HG02571 (cell line): ENCODE measurements around the gene HIC1.

ENCODE experiments used
- ATAC-seq: cut with Tn5 transposase; IDR thresholded peaks from one replicate; pipeline ENCODE4 v1.9.1; 2021; ENCODE audit warnings: mild to moderate bottlenecking, moderate library complexity; ENCODE audit not compliant: unreplicated experiment

Gene HIC1

GRCh38 chr17:2044263-2044894 lies 10.5 kb upstream of the HIC1 start:
- no peak for ATAC-seq

GRCh38 chr17:2047590-2047989 lies 7.3 kb upstream of the HIC1 start:
- no peak for ATAC-seq

DNA sequence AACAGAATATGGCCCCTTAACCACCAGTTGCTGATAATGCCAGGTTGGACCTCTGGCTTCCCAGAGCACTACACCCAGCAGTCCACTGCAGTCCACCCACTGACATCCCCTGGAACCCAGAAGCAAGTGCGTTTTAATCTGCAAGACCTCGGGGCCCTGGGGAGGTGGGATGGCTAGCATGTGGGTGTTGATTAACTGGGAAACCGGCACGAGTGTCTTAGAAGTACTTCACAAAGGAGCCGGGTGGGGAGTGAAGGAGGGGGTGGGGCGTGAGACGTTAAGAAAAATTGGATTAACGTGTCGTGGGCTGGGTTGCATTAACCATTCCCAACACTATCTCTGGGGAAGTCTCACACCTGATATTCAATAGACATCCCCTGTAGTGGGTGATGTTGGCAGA lies 6.1 kb upstream of the HIC1 start:
- ATAC-seq: no peak

DNA sequence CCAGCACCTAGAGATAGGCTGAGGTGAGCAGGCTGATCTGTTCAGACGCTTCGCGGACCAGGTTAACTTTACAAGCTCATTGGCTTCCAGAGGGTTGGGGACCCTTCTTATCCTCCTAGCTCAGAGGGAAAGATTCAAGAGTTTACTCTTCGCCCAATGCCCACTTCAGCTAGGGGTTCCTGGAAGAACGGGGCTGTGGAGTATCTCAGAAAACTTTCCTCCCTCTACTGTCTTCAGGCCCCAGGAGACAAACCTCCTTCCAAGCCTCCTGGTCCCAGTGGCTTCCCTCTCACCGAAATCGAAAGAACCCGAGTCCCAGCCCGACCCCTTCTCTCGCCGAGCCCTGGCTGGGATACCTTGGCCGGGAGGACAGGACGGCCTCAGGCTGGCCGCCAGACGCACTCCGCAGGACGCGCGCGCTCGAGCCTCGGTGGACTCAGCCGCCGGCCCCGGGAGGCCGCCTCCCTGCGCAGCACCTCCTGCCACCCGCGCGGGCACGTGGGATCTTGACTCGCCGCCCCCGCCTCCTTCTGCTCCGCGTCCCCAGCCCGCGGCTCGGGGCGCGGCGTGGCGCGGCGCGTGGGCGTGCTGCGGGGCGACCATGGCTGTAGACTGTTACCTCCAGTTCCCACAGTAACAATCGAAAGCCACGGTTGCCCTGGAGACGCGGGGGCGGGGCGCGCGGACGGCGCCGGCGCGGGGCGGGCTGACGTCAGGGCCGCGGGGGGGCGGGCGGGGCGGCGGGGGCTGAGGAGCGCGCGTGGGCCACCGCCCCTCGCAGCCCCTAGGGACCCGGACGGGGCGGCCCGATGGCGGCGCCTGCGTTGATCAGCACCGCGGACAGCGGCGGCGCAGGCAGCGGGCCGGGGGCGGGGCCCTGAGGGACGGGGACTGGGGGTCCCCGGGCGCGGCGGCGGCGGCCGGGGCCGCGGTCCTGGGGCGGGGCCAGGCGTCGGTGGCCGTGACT lies 5.3 kb upstream of the HIC1 start:
- peak; percentile 43 for ATAC-seq

GRCh38 chr17:2050300-2051060 lies 4.4 kb upstream of the HIC1 start:
- ATAC-seq: peak; percentile 19

- ATAC-seq: no peak
Observed at GRCh38 chr17:2051061-2051932, 3.6 kb upstream of the HIC1 start.

DNA sequence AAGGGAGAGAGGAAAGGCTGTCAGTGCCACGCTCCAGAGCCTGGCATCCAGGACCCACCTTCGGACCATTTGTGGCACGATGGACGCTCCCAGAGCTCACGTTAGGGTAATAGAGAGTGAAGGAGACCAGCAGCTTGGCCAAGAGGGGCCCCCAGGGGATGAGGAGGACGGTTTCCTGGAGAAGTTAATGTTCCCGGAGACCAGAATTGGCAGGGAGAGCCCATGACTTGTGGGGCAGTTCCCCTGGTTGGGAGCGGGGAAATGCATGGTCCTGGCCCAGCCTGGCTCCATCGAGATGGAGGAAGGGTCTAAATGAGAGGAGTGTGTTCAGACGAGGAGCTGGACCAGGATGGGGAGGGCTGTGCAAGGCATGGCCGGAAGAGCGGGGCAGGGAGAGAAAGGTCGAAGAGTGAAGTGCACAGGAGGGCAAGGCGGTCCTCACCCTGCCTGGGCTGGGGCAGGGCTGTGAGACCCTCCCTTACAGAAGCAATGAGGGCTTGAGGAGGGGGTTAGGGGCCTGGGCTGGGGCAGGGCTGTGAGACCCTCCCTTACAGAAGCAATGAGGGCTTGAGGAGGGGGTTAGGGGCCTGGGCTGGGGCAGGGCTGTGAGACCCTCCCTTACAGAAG lies 2.9 kb upstream of the HIC1 start:
- no peak for ATAC-seq

- ATAC-seq: no peak
Observed at GRCh38 chr17:2053380-2054261, 1.3 kb upstream of the HIC1 start.

- ATAC-seq: no peak
Observed at GRCh38 chr17:2054262-2054511, 716 bp upstream of the HIC1 start.

DNA sequence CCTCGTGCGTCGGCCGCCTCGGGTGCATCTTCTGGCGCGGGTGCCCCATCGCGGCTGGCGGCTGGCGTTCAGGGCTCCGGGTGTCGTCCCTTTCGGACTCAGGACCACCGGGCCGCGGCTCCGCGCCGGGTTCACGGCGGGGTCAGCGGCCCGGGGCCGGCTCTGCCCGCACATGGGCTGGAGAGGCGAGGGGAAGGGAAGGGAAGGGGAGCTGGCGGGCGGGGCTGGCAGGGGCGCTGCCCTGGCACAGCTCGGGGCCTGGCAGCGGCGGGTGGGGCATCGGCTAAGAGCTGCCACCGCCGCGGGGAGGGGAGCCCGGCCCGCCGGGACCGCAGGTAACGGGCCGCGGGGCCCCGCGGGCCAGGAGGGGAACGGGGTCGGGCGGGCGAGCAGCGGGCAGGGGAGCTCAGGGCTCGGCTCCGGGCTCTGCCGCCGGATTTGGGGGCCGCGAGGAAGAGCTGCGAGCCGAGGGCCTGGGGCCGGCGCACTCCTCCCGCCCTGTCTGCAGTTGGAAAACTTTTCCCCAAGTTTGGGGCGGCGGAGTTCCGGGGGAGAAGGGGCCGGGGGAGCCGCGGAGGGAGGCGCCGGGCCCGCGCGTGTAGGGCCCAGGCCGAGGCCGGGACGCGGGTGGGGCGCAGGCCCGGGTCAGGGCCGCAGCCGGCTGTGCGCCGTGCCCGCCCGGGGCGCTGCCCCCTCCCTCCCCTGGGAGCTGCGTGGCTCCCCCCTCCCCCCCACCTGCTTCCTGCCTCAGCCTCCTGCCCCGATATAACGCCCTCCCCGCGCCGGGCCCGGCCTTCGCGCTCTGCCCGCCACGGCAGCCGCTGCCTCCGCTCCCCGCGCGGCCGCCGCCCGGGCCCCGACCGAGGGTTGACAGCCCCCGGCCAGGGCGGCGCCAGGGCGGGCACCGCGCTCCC lies 646 bp downstream of the HIC1 start:
- ATAC-seq: peak; percentile 10

GRCh38 chr17:2056206-2057174 lies 1.6 kb downstream of the HIC1 start:
- no peak for ATAC-seq

DNA sequence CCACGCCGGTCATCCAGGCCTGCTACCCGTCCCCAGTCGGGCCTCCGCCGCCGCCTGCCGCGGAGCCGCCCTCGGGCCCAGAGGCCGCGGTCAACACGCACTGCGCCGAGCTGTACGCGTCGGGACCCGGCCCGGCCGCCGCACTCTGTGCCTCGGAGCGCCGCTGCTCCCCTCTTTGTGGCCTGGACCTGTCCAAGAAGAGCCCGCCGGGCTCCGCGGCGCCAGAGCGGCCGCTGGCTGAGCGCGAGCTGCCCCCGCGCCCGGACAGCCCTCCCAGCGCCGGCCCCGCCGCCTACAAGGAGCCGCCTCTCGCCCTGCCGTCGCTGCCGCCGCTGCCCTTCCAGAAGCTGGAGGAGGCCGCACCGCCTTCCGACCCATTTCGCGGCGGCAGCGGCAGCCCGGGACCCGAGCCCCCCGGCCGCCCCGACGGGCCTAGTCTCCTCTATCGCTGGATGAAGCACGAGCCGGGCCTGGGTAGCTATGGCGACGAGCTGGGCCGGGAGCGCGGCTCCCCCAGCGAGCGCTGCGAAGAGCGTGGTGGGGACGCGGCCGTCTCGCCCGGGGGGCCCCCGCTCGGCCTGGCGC lies 2.4 kb downstream of the HIC1 start:
- no peak for ATAC-seq

DNA sequence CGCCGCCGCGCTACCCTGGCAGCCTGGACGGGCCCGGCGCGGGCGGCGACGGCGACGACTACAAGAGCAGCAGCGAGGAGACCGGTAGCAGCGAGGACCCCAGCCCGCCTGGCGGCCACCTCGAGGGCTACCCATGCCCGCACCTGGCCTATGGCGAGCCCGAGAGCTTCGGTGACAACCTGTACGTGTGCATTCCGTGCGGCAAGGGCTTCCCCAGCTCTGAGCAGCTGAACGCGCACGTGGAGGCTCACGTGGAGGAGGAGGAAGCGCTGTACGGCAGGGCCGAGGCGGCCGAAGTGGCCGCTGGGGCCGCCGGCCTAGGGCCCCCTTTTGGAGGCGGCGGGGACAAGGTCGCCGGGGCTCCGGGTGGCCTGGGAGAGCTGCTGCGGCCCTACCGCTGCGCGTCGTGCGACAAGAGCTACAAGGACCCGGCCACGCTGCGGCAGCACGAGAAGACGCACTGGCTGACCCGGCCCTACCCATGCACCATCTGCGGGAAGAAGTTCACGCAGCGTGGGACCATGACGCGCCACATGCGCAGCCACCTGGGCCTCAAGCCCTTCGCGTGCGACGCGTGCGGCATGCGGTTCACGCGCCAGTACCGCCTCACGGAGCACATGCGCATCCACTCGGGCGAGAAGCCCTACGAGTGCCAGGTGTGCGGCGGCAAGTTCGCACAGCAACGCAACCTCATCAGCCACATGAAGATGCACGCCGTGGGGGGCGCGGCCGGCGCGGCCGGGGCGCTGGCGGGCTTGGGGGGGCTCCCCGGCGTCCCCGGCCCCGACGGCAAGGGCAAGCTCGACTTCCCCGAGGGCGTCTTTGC lies 3.1 kb downstream of the HIC1 start:
- no peak for ATAC-seq

- ATAC-seq: no peak
Observed at GRCh38 chr17:2058586-2059546, 4.0 kb downstream of the HIC1 start.
